Medulla oblongata (tissue), 1 donor: ENCODE data around the gene CMSS1.

Source experiments
- DNase-seq: peaks from one replicate; pipeline ENCODE4 v3.0.0-alpha.2; 2015; ENCODE audit errors: extremely low spot score

CMSS1 gene

DNA sequence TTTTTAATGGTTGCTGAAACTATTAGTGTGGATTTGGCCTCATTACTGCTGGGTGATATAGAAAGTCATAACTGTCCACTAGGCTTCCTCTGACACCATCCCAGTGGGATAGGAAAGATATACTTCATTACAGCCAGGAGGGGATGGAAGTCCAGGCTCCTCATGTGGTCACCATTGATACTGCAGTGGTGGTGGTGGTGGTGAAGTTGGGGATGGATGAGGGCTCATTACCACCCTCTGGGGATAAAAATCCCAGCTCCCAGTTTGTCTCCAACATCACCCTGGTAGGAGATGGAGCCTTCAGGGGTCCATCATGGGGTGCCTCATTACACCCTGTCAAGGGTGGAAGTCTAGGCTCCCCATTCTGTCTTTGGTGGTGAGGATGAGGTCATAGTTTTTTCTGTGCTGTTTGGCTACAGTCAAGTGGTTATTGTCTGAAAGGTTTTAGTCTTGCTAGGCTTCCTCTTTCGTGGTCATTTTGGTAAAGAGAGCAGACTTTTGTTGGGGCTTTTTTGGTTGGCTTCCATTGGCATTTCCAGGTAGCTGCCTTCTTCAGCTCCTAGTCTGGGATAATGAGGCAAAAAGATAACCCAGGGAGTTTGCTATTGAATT is 326.7 kb downstream of the CMSS1 start:
- no peak for DNase-seq

DNA sequence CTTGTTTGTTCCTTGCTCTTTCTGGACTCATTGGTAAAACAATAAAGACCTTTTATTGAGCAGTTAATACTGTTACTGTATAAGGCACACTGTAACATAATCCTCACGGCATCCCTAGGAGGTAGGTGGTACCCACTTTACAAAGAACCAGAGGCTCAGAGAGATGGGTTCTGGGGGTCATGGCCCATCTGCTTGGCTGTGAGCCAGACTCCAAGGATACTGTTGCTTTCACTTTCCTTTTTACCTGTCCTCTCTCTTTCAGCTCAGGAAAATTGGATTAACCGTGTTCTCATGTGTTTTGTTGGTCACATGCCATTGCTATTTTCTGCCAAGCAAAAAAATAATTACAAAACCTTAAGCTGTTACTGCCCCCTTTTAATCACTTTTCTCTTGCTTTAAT is 331.5 kb downstream of the CMSS1 start:
- no peak for DNase-seq

DNA sequence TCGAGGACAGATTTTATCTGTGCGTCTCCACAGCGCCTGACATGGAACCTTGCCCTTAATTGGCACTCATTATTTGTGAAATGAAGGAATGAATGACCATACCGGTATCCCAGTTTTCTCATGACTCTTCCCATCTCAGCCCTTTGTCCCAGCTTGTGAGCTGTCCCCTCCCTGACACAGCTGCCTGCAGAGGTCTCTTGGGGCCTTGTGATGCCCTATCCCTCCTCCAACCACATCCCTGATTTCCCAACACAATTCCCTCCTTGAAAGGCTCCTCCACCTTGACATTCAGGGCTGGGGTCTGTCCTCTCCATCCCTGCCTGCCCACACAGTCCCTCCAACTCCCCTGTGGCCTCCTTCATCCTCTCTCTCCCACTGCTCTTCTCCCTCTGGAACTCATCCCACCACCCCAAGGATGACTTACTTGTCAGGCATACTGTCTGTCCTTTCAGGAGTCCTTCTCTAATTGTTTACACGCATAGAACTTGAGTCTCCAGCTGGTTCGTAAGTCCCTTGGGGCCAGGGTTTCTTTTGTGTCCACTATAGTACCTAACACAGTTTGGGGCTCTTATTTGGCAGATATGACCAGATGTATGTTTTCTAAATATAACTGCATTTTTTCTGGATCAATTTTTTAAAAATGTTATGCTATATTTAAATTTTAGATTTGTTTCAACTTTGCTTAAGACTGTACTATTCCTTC is 332.2 kb downstream of the CMSS1 start:
- no peak for DNase-seq

DNA sequence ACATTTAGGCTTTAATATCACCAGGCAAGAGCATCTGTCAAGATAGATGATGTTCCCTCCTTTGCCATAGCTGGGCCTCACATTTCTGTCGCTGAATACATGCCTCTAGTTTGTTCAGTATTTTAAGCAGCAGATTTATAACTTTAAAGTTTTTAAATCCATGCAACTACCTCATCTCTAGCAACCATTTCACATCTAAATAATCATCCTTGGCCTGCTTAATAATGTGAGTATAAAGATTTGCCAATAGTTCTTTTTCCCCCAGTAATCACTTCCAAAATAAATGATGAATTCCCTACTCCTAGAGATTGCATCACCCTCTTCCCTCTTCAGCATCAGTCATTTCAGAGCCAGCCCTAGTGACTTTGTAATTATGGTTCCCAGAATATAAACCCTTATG is 332.8 kb downstream of the CMSS1 start:
- no peak for DNase-seq

DNA sequence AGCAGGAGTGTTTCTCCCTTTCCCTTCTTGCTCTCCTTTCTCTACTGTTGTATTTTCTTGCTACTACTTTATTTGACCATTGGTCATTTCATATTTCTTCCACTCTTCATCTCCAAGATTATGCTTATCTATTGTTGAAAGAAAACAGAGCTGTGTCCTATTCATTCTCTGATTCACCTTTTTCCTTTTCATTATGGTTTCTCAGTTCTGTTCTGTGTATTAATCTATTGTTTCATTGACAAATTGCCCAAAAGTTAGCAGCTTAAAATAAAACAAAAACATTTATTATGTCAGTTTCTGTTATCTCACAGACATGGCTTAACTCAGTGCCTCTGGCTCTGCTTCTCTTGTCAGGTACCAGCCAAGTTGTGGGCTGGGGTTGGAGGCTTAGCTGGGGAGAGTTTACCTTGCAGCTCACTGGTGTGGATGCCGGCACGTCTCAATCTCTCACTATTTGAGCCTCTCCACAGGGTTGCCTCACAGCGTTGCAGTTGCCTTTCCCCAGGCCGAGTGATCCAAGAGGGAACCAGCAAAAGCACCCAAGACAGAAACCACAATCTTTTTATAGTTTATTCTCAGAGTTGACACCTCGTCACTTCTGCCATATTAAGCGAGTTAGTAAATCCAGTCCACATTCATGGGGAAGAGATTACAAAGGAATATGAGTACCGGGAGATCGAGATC is 333.5 kb downstream of the CMSS1 start:
- no peak for DNase-seq

DNA sequence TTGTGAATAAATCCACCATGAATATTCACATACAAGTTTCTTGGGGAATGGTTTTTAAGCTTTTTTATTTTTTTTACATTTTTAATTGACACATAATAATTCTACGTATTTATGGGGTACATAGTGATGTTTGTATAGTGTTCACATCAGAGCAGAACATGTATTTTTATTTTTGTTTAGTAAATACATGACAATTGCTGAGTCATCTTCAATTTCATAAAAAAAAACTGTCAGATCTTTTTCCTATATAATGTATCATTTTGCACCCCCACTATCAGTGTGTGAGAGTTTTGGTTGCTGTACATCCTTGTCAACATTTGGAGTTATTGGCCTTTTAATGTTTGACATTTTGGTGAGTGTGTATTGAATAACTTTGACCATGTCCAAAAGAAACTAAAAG is 336.5 kb downstream of the CMSS1 start:
- DNase-seq: no peak

DNA sequence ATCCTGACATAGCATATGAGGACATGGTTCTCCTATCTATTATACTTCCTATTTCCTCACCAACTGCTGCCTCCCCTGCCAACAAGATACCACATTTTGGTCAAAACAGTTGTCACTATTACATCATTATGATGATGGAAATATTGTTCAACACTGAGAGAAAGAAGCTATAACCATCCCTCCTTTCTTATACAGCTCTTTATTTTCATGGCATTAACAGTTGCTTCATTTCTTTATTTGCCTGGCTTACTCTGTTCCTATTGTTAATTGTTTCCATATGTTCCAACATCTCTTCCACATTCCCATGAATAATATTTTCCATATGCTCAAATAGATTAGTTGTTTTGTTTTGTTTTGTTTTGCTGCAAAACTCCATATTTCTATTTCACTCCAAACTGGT is 337.5 kb downstream of the CMSS1 start:
- DNase-seq: no peak

DNA sequence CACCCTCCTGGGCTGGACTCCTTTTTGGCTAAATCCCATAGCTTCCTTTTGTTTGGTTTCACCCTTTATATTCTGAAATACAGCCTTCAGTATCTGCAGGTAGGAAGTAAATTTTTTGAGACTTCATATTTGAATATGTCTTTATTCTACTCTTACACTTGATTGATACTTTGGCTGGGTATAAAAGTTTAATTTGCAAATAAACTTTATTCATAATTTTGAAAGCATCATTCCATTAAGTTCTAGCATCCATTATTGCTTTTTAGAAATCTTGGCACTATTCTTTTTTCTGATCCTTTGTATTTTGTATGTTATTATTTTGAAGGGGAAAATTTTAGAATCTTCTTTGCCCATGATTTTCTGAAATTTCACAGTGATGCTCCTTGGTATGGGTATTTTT is 337.9 kb downstream of the CMSS1 start:
- no peak for DNase-seq

DNA sequence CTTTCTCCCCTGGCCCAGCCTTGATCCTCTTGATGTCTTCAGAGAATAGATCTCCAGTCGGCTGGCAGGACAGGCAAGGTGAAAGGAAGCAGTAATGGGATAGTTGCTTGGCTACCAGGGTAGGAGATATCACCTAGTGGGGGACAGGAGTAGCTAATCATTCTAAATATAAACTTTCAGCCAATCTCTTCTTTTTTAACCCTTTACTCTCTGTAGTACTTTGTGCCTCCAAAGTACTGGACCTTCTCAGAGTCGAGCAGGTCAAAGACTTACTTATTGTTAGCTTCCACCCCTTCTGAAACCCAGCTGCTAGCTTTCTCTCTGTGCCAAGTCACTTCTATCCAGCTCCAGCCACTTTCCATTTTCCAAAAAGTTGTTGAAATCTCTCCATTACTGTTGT is 340.0 kb downstream of the CMSS1 start:
- no peak for DNase-seq

DNA sequence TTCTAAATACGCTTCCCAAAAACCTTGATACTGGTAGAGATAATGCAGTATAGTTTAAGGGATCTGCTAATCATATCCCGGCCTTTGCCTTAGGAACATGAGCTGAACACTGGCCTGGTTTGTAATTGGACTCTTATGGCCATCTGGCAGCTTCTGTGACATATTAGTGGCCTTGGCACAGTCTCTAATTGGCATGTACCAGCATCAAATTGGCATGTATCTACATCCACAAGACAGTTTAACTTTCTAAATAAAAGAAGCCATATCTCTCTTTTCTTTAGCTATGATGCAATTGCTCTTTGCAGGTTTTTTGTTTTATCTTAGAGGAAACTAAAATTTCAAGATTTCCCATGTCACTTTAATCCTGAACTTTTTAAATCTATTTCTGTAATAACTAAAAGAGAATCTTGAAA is 341.3 kb downstream of the CMSS1 start:
- DNase-seq: no peak

DNA sequence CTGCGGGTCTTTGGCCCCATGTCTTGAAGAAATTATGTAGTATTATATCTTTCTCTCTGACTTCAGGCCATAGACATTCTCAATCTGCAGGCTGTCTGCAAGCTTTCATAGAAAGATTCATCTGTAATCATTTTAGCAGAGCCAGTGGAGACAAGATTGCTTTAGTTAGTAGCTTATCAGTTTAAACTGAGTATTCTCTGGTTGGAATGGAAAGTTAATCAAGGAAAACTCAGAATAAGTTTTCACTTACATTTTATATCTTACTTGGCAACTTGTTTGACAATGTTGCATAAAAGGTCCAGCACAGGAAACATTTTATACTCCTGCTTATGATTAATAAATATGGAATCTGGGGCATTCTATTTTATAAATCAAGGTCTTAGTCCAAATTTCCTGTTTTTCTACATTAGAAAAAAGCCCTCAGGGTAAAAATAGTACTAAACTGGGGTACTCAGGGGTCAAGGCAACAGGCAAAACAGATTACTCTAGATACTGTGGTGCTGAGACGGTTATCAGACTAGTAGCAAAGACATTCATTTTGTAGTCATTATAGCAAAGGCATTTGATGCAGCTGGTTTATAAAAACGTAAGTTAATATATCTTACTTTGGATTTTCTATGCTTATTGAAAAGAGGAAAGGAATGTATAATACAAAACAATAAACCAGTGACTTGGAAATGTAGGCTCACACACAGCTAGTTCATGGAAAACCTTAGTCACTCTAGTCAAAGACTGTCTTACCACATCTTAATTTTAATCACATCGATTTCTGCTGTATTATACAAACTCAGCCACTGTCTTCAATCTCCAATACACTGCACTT is 341.9 kb downstream of the CMSS1 start:
- DNase-seq: no peak

DNA sequence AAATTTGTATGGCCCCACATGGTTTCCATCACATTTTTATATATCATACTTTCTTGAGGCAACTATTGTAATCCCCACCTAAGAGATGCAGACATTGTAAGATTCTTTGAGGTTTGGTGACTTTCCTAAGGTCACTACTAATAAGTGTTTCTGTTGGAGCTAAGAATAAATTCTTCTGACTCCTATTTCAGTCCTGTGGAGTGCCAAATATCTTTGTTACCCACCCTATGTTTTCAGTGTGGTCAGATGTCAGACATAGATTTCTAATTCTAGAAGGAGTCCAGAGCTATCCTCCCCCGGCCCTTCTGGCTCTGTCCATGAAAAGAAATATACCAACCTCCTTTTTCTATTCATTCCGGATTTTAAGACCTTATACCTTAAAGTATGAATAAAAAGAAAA is 342.9 kb downstream of the CMSS1 start:
- no peak for DNase-seq

DNA sequence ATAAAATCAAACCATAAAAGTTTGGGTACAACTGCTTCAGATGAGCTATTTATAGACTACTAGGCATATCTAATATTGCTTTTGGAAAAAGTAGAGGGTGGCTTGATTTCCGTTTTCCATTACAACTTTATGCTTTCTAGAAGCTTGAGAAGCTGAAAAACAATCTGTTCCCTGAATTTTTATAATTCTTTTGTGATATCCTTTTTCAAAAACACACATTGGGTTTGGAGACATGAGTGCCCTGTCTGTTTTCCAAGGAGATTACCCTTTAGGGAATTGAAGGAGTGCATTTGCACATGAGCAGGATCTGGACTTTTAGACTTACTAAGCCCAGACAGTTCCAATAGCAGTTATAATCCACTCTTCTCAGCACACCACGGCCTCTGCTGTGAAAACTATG is 346.1 kb downstream of the CMSS1 start:
- no peak for DNase-seq

DNA sequence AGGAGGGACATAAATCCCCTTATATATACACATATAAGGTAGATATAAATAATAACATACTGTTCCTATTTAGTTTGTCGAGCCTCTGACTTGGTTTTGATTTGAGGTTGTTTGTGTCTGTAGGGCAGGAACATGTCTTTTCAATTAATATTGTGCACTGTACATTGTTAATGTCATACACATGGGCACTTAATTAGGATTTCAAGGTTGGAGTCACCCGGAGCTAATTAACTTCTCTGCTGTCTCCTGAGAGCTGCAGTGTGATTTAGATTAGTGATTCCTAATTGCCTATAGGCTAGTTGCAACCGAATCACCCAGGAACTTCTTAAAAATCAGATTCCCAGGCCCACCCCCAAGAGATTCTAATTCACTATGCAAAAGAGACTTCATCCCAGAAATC is 347.1 kb downstream of the CMSS1 start:
- DNase-seq: no peak

DNA sequence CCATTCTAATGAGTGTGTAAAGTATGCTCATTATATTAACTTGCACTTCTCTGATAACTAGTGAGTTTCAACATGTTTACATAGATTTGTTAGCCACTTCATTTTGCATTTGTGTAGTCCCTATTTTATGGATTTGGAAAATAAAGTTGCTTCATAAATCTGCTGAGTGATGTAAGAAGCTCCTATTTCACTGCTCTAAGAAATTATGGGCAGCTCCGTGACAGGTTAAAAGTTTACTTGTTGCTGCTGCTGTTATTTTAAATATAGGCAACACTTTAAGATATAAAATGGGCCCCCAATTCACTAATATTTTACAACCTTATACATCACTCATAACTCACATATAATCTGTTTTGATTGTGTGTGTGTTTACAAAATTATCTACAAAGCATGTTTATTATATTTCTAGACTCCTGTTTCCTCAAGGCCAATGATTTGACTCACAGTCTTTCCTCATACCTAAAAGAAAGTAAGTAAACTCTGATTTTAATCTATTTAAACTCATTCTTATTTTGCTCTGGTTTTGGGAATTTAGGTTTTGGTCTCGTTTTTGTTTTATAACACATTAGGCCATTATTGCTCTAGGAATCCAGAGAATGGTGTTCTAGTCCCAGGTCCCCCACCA is 348.4 kb downstream of the CMSS1 start:
- no peak for DNase-seq

DNA sequence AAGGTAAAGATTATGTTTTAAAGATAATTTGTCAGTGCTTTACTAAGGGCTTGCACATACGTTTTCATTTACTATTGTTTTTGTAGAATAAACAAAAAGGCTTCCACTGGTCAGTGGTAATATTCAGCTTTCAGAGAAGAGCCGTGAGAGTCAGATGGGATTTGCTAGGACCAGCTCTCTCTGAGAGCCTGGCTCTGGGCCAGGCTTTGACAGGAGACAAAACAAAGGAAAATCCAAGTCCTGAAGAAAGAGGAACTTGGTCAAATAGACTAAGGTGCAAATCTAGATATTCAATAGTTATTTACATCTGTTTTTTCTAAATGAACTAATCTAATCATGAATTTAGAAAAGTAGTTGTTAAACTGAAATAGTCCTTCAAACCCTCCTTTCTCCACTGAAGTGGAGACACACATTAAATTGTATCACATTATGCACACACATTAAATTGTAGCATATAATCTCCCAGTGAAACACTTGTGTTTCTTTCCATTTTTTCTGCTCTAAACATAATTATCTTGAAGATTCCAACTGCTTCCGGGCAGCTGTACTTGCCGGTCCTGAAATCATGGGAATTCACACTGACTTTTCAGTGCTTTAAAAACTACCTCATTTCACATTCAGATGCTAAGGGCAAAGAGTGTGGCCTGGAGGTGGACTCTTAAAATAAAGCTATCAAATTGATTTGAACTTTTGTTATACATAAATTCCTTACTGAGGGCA is 351.7 kb downstream of the CMSS1 start:
- peak; percentile 42 for DNase-seq

DNA sequence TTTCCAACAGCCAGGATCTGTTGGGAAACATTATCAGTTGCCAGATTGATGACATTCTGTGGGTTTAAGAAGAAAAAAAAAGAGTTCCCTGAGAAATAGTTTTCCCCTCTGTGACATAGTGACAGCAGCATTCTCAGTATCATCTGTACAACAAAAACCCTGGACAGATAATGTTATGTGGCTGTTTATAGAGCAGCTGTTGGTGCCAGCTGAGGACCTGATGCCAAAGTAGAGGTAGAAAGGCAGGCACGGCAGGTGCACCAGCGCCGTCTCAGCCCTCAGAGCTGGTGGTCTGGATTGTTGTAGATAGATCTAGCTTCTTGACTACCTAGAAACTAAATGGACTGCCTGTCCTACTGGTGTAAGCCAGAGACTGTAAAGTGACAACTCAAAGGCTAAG is 352.8 kb downstream of the CMSS1 start:
- no peak for DNase-seq

DNA sequence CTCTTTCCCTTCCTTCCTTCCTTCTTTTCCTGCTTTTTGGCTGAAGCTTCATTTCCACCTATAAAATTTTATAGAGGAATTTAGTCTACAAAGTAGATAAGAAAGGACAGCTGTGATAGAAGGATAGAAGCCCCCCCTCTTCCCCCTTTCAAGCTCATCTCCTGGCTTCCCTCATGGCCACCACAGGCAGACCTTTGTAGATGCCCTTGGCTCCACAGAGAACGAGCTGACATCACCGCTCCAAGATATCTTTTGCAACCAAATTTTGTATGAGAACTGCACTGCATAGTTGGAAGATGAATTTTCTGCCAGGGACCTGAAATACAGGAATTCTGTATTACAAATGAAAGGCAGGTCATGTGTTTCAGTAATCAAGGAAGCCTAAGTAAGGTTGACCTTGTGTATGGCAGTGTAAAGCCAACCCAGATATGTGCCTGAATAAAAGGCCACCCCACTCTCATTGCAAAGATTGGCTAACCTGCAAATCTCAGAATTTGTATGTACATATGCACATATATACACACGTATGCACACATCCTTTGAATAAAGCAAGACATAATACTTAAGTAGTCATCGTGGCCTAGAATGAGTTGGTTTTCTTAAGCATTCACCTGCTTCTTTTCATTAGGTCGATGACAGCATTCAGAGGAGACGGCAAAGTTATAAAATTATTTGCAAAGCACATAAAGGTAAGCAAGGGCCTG is 353.7 kb downstream of the CMSS1 start:
- DNase-seq: no peak

DNA sequence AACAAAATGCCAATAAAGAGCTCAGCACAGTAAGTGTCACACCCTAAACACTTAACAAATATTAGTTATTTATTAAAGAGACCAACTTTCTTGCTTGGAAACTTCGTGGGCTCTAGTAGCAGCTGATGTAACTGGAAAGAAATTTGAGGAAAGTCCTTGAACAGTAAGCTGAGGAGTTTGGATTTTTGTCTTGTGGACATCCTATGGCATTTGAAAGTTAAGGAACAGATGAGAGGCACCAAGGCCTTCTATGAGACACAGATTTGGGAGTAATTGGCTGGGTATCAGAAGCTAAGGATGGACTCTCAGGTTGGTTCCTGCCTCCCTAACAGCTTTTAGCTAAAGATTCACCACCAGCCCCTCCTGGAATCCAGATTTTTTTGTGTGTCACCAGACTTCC is 356.3 kb downstream of the CMSS1 start:
- no peak for DNase-seq

DNA sequence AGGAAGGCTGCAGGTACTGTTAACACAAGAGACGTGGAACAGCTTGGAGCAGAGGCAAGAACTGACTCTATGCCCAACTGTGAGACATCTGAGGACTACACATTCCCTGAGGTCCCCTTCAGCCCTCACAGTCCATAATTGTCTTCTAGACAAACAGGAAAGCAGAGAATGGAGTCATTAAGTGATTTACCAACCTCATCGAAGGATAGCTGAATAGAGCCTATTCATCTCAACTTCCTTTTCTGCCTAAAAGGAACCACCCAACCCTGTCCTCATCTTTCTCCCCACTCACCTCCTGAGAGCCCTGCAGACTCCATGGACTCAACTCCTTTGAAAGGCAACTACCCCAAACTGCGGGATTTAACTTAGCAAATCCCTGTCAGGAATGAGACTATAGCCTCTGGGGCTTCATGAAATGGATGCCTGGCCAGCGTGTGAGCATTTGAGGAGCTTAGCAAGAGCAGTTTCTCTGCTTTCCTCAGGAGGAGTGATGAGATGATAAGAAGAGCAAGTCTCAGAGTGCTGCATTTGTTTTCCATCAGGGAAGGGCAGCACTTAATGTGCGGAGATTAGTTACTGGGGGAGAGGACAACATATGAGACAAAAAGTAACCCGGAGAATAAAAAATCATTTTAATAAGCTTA is 358.1 kb downstream of the CMSS1 start:
- no peak for DNase-seq
